DOHH2 (cell line): ENCODE measurements around the gene CHN2.

Experiments used
- EZH2phosphoT487 ChIP-seq: fragments of 200-600 bp; sonication (generic); IDR thresholded peaks from 2 replicates; pipeline ENCODE4 v1.6.1; 2017; ENCODE audit warnings: borderline replicate concordance, mild to moderate bottlenecking, antibody characterized with exemption, low read length, moderate library complexity, mixed read lengths
- TF ChIP-seq, protein P1 (sequence below): fragments of 200-600 bp; sonication (generic); IDR thresholded peaks from one replicate; pipeline ENCODE4 v1.5.1; 2014; ENCODE audit warnings: antibody characterized with exemption, mild to moderate bottlenecking, low read depth, low read length; ENCODE audit not compliant: poor library complexity, severe bottlenecking

- TF ChIP-seq, protein P1, sequence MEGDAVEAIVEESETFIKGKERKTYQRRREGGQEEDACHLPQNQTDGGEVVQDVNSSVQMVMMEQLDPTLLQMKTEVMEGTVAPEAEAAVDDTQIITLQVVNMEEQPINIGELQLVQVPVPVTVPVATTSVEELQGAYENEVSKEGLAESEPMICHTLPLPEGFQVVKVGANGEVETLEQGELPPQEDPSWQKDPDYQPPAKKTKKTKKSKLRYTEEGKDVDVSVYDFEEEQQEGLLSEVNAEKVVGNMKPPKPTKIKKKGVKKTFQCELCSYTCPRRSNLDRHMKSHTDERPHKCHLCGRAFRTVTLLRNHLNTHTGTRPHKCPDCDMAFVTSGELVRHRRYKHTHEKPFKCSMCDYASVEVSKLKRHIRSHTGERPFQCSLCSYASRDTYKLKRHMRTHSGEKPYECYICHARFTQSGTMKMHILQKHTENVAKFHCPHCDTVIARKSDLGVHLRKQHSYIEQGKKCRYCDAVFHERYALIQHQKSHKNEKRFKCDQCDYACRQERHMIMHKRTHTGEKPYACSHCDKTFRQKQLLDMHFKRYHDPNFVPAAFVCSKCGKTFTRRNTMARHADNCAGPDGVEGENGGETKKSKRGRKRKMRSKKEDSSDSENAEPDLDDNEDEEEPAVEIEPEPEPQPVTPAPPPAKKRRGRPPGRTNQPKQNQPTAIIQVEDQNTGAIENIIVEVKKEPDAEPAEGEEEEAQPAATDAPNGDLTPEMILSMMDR: no peak
- no peak for TF ChIP-seq EZH2phosphoT487
Observed at GRCh38 chr7:29346231-29346978, 151.8 kb downstream of the CHN2 start.
